OCI-LY1 (cell line): Measurements from ENCODE around the gene IL4R.

ENCODE experiments used
- CTCF ChIP-seq: fragments of 200-600 bp; sonication (generic), shearing (Covaris generic); IDR thresholded peaks from 2 replicates; pipeline ENCODE4 v1.5.1; 2017; ENCODE audit warnings: mild to moderate bottlenecking, antibody characterized with exemption, low read length, moderate library complexity, mixed read lengths
- EZH2 ChIP-seq: fragments of 200-600 bp; sonication (generic), shearing (Covaris generic); IDR thresholded peaks from 2 replicates; pipeline ENCODE4 v1.8.0; 2017; ENCODE audit warnings: borderline replicate concordance, mixed run types, mild to moderate bottlenecking, antibody characterized with exemption, low read length, moderate library complexity, mixed read lengths

- TF ChIP-seq EZH2, result no peak
- TF ChIP-seq CTCF, result no peak
Measured at GRCh38 chr16:27293343-27293742, 20.4 kb upstream of the IL4R start.
